22Rv1 (cell line): ENCODE results near the gene ALDH1A3.

Experiments used
- H3K27ac ChIP-seq: fragments of 450-650 bp; 2 replicates; pipeline ENCODE4 v1.5.1; 2017
- CTCF ChIP-seq: fragments of 450-650 bp; IDR thresholded peaks from 2 replicates; pipeline ENCODE4 v1.5.1; 2017; ENCODE audit warnings: mild to moderate bottlenecking
- ZFX ChIP-seq: fragments of 450-650 bp; IDR thresholded peaks from 2 replicates; pipeline ENCODE4 v1.6.1; 2017; ENCODE audit warnings: antibody characterized with exemption, borderline replicate concordance

The ALDH1A3 gene

GRCh38 chr15:100891307-100892012 lies 11.8 kb downstream of the ALDH1A3 start:
- no peak for TF ChIP-seq ZFX
- no peak for TF ChIP-seq CTCF
- no peak overlapping the region for H3K27ac ChIP-seq

GRCh38 chr15:100892013-100892355 lies 12.4 kb downstream of the ALDH1A3 start:
- H3K27ac ChIP-seq = no peak overlapping the region
- TF ChIP-seq ZFX (no peak), CTCF (no peak)

GRCh38 chr15:100893261-100893963 lies 13.8 kb downstream of the ALDH1A3 start:
- H3K27ac ChIP-seq = no peak overlapping the region
- TF ChIP-seq ZFX (no peak), CTCF (no peak)

GRCh38 chr15:100893964-100894295 lies 14.3 kb downstream of the ALDH1A3 start:
- no peak for TF ChIP-seq CTCF
- TF ChIP-seq ZFX = no peak
- H3K27ac ChIP-seq = no peak overlapping the region

- no peak overlapping the region for H3K27ac ChIP-seq
- TF ChIP-seq ZFX = no peak
- no peak for TF ChIP-seq CTCF
Measured at GRCh38 chr15:100895721-100896120, 16.1 kb downstream of the ALDH1A3 start.

GRCh38 chr15:100897221-100898151 lies 17.9 kb downstream of the ALDH1A3 start:
- no peak overlapping the region for H3K27ac ChIP-seq
- TF ChIP-seq CTCF = no peak
- TF ChIP-seq ZFX = no peak

GRCh38 chr15:100898152-100898490 lies 18.5 kb downstream of the ALDH1A3 start:
- no peak for TF ChIP-seq ZFX
- TF ChIP-seq CTCF = no peak
- no peak overlapping the region for H3K27ac ChIP-seq
